G401 (cell line): ENCODE data around the gene LDLRAD4. TPM values are rescaled to one million over a fixed set of nuclear protein-coding genes. Genes with fewer than 3 reads are reported as not detected.

Experiments
- DNase-seq: peaks from one replicate; pipeline ENCODE4 v3.0.0-alpha.2; 2015; ENCODE audit warnings: low spot score
- in situ Hi-C: cut with HindIII; loops from 2 replicates; pipeline ENCODE4 v1.10.0; 2016; ENCODE audit warnings: low sequenced_read_pairs, mixed read lengths
- total RNA-seq: library from RNA; depleted of rRNA; stranded (reverse); fragments of >200 nt; shearing (Covaris generic); gene quantifications from 2 replicates; pipeline ENCODE4 v1.2.3, GENCODE V29; 2014

LDLRAD4 gene
- total RNA-seq, 1 experiment from 2014 or later = not detected

DNA sequence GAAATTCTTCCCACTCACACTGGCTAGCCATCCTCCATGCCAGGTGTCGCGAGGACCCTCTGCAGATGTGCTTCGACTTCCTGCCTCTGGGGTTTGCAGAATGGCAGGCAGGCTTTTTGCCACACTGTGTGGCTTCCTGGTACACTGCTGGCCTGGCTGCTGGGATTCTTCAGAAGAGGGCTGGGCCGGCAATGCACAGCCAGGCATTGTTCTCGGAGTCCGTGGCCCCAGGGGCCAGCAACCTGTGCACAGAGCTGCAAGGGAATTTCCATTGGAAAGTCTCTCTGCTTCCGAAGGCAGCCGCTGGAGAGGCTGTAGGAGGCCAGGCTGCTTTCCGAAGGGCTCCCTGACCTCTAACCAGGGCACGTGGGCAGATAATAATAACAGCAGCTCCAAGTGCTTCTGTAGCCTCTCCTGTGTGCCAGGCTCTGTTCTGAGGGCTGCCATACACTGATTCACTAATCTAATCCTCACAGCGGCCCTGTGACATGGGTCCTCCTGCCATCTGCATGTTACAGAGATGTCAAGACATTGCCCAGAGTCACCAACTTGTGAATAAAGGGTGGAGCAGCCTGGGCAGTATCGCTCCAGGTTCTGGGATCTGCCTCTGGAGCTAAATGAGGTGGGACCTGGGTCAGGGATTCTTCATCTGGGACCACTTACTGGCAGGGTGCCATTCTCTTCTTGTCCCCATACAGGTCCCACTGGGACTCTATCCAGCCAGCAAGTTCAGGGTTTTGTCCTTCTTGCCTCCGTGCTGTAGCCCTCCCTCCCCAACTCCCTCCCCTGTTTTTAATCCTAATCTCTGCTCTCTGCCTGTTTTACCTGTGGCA, 5.0 kb downstream of the LDLRAD4 start:
- DNase-seq = no peak
- in situ Hi-C loops = no loop called here

DNA sequence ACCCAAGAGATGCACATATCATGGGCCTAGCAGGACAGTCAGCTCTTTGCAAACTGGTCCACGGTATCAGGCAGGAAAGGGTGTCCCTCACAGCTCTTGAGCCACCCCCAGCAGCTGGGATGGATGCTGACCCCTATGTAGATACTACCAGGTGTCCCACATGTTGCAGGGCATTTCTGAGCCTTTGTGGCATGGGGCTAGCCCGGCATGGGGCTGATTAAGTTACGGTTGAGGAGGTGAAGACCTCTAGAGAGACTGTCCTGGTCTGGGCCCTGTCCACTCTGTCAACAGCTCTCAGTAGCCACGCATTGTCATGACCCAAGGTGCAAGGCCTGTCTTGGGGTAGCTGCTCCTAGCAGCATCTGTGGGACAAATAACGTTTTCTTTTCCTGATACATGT, 6.7 kb downstream of the LDLRAD4 start:
- in situ Hi-C loops = no loop called here
- no peak for DNase-seq

DNA sequence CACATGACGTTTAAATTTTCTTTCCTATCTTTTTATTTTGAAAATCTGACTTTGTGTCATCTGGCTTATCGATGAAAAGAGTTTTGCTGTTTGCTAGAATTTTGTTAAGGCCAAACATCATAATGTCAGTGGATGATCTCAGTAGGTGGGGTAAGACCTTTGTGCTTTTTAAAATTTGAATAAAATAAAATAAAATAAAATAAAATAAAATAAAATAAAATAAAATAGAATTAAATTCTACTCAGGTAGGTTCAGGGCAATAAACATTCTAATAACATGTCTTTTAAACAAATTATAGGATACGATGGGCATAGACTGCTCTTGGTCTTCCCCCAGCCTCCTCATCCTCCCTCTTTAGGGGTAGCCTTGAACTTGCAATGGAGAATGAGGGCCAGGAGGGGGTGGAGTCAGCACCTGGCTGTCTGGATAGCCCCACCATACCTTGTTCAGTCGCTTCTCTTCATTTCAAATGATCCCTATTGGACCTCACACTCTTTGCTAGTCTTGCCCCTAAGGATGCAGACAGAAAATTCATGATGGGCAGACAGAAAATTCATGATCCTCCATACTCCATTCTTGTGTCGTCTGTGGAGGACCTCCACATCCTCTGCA, 8.1 kb downstream of the LDLRAD4 start:
- in situ Hi-C loops = no loop called here

DNA sequence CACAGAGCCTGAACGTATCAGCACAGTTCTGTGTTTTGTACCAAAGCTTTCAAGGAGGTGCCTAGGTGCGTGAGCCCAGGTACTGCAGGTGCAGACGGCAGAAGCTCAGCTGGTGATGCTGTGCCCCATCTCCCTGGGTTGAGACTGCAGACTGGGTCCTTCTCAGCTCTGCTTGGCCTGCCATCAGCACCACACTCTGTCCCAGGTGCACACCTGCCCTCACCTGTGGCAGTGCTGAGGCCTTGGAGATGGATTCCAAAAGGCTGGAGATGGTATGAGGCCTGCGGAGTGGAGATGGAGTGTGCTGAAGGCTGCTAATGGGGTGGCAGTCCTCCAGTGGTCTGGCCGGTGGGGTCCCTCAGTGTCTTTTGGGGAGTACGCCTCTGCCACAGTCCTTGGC, 9.3 kb downstream of the LDLRAD4 start:
- in situ Hi-C loops = no loop called here
- no peak for DNase-seq

More for the DNA sequence above, 8.1 kb downstream of the LDLRAD4 start:
- DNase-seq = no peak

GRCh38 chr18:13229001-13229671, 10.6 kb downstream of the LDLRAD4 start:
- in situ Hi-C loops = no loop called here
- DNase-seq = peak; percentile 66

DNA sequence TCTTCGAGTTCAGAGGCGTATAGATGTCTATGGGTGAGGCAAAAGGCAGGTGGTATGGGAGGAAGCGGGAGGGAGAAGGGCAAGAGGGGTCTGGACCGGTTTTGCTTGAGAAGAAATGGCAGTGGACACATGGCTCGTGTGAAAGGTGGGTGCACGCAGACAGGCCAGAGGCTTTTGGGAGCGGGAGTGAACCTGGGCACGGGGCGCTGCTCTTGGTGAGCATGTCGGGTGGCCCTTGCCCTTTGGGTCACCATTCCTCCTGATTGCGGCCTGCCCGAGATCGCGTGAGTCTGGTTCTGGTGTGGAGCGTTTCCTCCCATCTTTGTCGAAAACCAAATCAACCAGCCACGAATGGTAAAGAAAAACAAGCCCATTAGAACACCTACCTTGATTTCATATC, 12.6 kb downstream of the LDLRAD4 start:
- DNase-seq = no peak
- in situ Hi-C loops = no loop called here

DNA sequence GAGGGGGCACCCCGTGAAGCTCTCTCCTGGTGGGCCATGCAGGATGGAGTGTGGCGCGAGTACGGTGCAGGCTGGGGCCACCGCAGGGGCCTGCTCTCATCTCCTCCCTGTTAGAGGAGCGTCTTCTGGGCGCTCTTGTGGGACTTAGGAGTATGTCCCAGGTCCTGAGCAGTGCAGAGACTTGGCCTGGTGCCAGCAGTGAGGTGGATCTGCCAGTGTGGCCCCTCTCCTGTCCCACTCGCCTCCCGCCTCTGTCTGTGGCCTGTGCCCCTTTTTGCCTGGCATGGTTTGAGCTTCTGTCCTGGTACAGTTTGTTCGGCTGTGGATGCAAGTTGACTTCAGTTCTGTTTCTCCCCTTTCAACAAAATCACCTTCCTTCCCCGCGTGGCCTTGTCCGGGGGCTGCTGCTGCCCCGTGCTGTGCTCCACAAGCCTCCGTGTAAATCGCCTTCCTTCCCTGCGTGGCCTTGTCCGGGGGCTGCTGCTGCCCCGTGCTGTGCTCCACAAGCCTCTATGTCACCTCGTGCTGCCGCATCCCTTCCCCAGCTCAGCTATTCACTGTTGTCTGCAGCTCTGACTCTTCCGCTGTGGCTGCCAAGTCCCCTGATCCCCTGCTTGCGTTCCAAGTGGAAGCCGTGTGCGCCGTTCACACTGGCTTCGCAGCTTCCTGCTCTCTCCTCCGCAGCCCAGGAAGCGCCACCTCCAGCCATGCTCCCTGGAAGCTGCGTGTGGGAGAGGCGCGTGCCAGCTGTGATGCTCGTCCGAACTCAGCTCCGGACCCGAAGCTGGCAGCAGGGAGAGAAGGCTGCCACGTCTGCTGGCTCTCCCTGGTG, 13.7 kb downstream of the LDLRAD4 start:
- DNase-seq = peak; percentile 84
- in situ Hi-C loops = no loop called here

DNA sequence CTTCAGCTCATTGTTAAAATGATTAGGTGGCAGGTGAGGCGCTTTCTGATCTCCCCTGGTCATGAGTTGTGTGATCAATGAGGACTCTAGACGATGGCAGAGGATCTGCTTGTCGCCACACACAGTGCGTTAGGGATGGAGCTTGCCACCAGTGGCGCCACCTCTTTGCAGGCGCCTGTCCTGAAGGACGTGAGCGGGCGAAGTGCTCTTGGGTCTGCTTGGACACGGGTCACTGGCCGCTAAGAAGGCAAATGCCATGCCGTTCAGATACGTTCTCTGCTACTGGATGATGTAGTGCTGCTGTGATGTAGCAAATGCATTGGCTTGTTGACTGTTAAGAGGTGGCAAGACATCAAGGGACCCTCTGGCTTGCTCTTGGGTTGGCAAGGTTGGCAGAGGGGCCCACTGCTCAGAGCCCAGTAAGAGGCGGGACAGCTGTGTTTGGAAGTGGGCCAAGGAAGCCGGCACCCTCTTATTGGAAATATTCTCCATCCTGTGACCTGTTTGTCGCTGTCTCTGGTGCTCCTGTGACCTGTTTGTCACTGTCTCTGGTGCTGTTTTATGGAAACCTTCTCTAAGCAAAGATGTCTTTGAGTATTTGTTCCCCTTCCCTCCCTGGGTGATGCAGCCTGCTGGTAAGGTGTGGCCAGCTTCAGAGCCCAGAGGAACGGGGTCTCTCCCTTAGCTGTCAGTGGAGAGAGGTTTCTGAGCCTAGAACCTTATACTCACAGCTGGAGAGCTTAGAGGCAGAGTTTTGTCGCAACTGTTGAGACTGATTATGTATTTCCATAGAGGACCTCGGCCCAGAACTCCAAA, 14.6 kb downstream of the LDLRAD4 start:
- in situ Hi-C loops = no loop called here
- no peak for DNase-seq

DNA sequence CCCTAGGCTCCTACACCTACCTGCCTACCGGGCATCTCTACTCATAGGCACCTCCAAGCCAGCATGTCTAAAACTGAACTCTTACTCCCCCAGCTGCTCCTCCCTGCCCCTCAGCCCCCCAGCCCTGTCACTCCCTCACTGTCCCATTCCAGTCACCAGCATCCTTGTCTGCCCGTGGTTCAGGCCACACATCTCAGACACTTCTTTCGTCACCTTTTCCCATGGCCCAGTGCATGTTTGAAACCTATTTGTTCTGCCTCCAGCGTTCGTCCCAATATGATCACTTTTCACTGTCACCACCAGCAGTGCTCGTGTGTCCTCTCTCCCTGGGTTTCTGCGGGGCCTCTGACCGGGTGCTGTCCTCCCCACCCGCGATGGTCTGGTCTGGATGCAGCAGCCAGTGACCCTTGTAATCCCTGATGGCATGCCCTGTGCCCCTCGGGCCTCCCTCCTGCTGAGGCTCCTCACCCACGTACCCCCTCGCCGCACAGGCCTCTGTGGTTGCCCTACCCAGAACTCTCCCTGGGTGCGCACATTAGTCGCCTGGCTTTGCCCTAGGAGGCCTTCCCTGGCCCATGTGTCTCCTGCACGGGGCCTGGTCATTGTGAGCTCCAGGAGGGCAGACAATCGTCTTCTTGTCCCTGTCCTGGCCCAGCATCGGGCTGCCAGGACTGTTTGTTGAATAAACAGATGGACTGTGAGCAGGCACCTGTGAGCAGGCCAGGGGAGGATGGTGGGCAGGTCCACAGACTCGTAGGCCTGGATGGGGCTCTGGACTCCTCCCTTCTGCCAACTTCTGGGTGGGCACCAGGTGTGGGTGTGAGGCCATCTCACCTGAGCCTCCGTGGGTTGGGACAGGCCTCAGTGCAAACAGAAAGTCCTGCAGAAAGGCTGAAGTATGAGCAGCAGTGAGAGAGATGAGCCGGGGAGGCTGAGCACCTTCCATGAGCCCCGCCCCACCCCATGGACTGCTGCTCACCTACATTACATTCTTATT, 15.5 kb downstream of the LDLRAD4 start:
- in situ Hi-C loops = no loop called here
- DNase-seq = peak; percentile 77

DNA sequence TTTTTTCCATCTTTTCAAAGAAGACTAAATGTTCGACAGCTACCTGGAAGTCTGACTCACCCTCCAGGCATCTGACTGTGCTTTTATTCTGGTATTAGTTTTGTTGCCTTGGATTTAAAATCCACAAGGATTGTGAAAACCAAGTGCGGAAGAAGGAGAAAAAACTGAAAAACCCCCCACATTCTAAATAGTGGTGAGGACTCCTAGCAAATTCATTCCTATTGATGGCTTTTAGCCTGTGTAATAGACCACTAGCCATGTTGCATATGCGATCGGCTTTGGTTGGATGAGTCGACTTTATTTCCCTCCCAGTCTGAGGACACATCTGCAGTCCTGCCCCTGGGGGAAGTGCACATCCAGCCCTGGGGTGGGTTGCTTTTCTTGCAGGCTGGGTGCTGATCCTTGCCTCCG, 16.9 kb downstream of the LDLRAD4 start:
- DNase-seq = no peak
- in situ Hi-C loops = no loop called here

DNA sequence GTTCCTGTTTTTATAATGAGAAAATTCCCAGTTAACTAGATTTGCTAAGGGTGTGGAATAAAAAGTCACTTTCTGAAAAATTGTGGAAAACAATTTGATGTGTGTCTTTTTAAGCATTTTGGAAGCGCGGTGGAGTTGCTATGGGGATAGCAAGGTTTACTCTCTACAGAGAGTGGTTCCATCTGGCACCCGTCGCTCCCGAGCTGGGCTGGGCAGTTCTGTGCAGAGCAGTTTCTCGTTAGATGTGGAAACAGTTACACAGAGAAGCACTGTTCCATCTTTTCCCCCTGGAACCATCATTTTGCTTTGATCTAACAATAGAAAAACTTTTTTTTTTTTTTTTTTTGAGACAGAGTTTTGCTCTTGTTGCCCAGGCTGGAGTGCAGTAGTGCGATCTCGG, 17.4 kb downstream of the LDLRAD4 start:
- in situ Hi-C loops = no loop called here
- peak; percentile 88 for DNase-seq

DNA sequence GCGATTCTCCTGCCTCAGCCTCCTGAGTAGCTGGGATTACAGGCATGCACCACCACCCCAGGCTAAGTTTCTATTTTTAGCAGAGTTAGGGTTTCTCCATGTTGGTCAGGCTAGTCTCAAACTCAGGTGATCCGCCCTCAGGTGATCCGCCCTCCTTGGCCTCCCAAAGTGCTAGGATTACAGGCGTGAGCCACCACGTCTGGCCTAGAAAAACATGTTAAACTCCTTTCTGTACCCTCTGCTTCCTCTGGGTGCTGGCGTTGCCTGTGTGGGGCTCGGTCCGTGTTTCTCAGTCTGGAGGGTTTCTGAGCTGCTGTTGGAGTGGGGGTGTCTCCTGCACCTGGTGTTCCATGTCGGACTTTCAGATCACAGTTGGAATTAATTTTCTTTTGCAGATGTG, 17.9 kb downstream of the LDLRAD4 start:
- DNase-seq = no peak
- in situ Hi-C loops = no loop called here

DNA sequence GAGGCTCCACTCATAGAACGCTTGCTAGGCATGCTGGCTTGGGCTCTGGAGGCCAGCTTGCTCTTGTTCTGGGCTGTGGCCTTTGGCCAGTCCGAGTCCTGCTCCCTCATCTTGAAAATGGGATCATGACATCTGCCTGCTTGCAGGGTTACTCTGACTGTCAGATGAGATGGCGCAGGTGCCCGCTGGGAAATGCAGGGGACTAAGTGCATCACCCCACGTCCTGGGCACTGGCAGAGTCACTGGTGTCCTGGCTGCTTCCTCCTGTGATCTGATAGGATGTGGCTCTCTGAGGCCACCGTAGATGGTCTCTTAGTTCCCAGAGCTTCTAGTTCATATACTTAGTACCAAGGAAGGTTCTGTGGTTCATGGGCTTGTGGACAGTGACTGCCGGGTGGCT, 18.5 kb downstream of the LDLRAD4 start:
- in situ Hi-C loops = no loop called here
- no peak for DNase-seq

DNA sequence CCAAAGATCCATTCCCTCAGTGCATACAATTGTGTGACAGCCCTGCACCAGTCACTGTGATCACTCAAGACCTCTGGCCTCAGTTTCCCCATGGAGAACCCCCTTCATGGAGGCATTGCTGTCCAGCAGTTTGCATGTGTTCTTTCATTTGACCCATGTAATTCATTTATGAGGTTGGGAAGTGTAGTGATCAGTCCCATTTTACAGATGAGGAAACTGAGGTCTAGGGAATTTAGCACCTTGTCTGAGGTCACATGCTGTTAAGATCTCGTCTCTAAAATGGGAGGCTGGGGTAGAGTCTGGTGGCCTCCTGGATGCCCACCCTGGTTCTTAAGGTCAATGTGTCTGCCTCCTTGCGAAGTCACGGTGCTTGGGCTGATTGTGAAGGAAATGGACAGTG, 19.1 kb downstream of the LDLRAD4 start:
- in situ Hi-C loops = no loop called here

GRCh38 chr18:13239171-13239956, 20.8 kb downstream of the LDLRAD4 start:
- in situ Hi-C loops = no loop called here
- DNase-seq = no peak

More for the DNA sequence above, 19.1 kb downstream of the LDLRAD4 start:
- DNase-seq = no peak

GRCh38 chr18:13240060-13240725, 21.6 kb downstream of the LDLRAD4 start:
- no peak for DNase-seq
- in situ Hi-C loops = no loop called here
